ENCODE measurements around the gene LSM2. TPM values are rescaled to one million over a fixed set of nuclear protein-coding genes. Genes with fewer than 3 reads are reported as not detected.

The LSM2 gene
- total and polyA plus RNA-seq, 9 of the 15 experiments (the other 6 are each of a cell fraction or from before 2014, with no cell fraction given): 154 to 407 (median 223) TPM

- TF ChIP-seq HOMEZ (CRISPR knock-in tag; IDR thresholded peaks at IDR 0.05) (no peak), POLR2AphosphoS2 (IDR thresholded peaks at IDR 0.05; ENCODE audit: low read length) (peak; percentile 92; the same call in 1 of the 2 replicates), RBM22 (IDR thresholded peaks at IDR 0.05; ENCODE audit: low read depth, low read length, poor library complexity, severe bottlenecking) (no peak), MXI1 (IDR thresholded peaks at IDR 0.05; ENCODE audit: low read depth, low read length) (no peak; the same call in 1 of the 2 replicates), POLR2G (IDR thresholded peaks at IDR 0.05; ENCODE audit: low read depth, low read length) (0 out of 2 replicates have a peak, but pooled peaks have one; percentile 37)
- TF ChIP-seq, protein P1, sequence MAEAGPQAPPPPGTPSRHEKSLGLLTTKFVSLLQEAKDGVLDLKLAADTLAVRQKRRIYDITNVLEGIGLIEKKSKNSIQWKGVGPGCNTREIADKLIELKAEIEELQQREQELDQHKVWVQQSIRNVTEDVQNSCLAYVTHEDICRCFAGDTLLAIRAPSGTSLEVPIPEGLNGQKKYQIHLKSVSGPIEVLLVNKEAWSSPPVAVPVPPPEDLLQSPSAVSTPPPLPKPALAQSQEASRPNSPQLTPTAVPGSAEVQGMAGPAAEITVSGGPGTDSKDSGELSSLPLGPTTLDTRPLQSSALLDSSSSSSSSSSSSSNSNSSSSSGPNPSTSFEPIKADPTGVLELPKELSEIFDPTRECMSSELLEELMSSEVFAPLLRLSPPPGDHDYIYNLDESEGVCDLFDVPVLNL (CRISPR knock-in tag; IDR thresholded peaks at IDR 0.05; ENCODE audit: low read depth): 0 out of 2 replicates have a peak, but pooled peaks have one; percentile 51
- TF ChIP-seq, protein P2, sequence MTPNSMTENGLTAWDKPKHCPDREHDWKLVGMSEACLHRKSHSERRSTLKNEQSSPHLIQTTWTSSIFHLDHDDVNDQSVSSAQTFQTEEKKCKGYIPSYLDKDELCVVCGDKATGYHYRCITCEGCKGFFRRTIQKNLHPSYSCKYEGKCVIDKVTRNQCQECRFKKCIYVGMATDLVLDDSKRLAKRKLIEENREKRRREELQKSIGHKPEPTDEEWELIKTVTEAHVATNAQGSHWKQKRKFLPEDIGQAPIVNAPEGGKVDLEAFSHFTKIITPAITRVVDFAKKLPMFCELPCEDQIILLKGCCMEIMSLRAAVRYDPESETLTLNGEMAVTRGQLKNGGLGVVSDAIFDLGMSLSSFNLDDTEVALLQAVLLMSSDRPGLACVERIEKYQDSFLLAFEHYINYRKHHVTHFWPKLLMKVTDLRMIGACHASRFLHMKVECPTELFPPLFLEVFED (CRISPR knock-in tag; conservative IDR thresholded peaks at IDR 0.05): peak; percentile 71; the same call in 1 of the 2 replicates
These were observed 24.1 kb upstream of the LSM2 start (continued) for GRCh38 chr6:31830886-31831335.
